ENCODE results near the gene ADGRD1.

The ADGRD1 gene

GRCh38 chr12:131091976-131092691 is 138.4 kb downstream of the ADGRD1 start:
- Histone ChIP-seq H3K4me3 (replicated peaks; ENCODE audit: insufficient read depth, low read length) (no peak overlapping the region), H3K27ac (replicated peaks) (no peak overlapping the region), H3K27me3 (ENCODE audit: insufficient read depth, poor library complexity, severe bottlenecking) (no peaks in the 10 kb centered on the region)
- no peak for TF ChIP-seq CTCF (IDR thresholded peaks at IDR 0.05; ENCODE audit: insufficient read depth, low read length)
- no peak for TF ChIP-seq SPI1 (IDR thresholded peaks at IDR 0.05; ENCODE audit: borderline replicate concordance, low read depth)
- TF ChIP-seq GABPA (IDR thresholded peaks at IDR 0.05; ENCODE audit: low read depth), result no peak
- TF ChIP-seq POLR2AphosphoS5 (IDR thresholded peaks at IDR 0.05; ENCODE audit: low read depth), result no peak
- TF ChIP-seq REST (IDR thresholded peaks at IDR 0.05; ENCODE audit: insufficient replicate concordance, low read depth), result no peak
- no peak for DNase-seq (ENCODE audit: low read depth in 1 of 2, low spot score in 1 of 2)

- H3K27ac ChIP-seq (replicated peaks), result no peak overlapping the region
- no peak for DNase-seq (ENCODE audit: low read depth in 1 of 2, low spot score in 1 of 2)
- H3K4me3 ChIP-seq (replicated peaks; ENCODE audit: insufficient read depth, low read length), result no peak overlapping the region
- H3K27me3 ChIP-seq (ENCODE audit: insufficient read depth, poor library complexity, severe bottlenecking), result no peaks in the 10 kb centered on the region
- TF ChIP-seq GABPA (IDR thresholded peaks at IDR 0.05; ENCODE audit: low read depth) (no peak), REST (IDR thresholded peaks at IDR 0.05; ENCODE audit: insufficient replicate concordance, low read depth) (no peak), SPI1 (IDR thresholded peaks at IDR 0.05; ENCODE audit: borderline replicate concordance, low read depth) (no peak), POLR2AphosphoS5 (IDR thresholded peaks at IDR 0.05; ENCODE audit: low read depth) (no peak), CTCF (IDR thresholded peaks at IDR 0.05; ENCODE audit: insufficient read depth, low read length) (no peak)
Measured at GRCh38 chr12:131092901-131093603, 139.3 kb downstream of the ADGRD1 start.

- no peak for TF ChIP-seq GABPA (IDR thresholded peaks at IDR 0.05; ENCODE audit: low read depth)
- no peak for TF ChIP-seq REST (IDR thresholded peaks at IDR 0.05; ENCODE audit: insufficient replicate concordance, low read depth)
- no peak for TF ChIP-seq POLR2AphosphoS5 (IDR thresholded peaks at IDR 0.05; ENCODE audit: low read depth)
- Histone ChIP-seq H3K27ac (replicated peaks) (no peak overlapping the region), H3K4me3 (replicated peaks; ENCODE audit: insufficient read depth, low read length) (no peak overlapping the region), H3K27me3 (ENCODE audit: insufficient read depth, poor library complexity, severe bottlenecking) (no peaks in the 10 kb centered on the region)
- no peak for DNase-seq (ENCODE audit: low read depth in 1 of 2, low spot score in 1 of 2)
Measured at GRCh38 chr12:131093604-131093955, 139.9 kb downstream of the ADGRD1 start.
